Measurements from ENCODE around the gene BCAN.

Gene BCAN

DNA sequence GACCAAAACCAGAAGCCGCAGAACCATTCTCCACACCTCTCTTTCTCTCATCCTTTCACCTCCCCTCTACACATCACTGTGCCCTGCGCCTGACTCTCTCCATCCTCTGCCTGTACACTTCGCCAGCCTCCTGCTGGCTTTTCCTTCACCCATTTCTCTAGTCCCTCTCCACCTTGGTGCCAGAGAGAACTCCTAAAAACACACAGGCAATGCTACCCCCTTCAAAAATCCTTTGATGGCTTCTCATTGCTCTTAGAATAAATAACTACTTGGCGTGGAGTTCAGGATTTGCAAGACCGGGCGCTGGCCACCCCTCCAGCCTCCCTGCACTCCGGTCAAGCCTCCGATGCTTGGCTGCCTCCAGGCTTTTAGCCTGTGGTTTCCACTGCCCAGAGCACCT lies 54.8 kb downstream of the BCAN start:
- no peak for TF ChIP-seq POLR2AphosphoS5 (IDR thresholded peaks at IDR 0.05; ENCODE audit: low read depth, low read length)
- TF ChIP-seq, protein P1, sequence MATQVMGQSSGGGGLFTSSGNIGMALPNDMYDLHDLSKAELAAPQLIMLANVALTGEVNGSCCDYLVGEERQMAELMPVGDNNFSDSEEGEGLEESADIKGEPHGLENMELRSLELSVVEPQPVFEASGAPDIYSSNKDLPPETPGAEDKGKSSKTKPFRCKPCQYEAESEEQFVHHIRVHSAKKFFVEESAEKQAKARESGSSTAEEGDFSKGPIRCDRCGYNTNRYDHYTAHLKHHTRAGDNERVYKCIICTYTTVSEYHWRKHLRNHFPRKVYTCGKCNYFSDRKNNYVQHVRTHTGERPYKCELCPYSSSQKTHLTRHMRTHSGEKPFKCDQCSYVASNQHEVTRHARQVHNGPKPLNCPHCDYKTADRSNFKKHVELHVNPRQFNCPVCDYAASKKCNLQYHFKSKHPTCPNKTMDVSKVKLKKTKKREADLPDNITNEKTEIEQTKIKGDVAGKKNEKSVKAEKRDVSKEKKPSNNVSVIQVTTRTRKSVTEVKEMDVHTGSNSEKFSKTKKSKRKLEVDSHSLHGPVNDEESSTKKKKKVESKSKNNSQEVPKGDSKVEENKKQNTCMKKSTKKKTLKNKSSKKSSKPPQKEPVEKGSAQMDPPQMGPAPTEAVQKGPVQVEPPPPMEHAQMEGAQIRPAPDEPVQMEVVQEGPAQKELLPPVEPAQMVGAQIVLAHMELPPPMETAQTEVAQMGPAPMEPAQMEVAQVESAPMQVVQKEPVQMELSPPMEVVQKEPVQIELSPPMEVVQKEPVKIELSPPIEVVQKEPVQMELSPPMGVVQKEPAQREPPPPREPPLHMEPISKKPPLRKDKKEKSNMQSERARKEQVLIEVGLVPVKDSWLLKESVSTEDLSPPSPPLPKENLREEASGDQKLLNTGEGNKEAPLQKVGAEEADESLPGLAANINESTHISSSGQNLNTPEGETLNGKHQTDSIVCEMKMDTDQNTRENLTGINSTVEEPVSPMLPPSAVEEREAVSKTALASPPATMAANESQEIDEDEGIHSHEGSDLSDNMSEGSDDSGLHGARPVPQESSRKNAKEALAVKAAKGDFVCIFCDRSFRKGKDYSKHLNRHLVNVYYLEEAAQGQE (IDR thresholded peaks at IDR 0.05; ENCODE audit: insufficient read depth in 1 of 2, low read depth in 2 of 2, low read length in 2 of 2) = no peak
- TF ChIP-seq SIN3A (IDR thresholded peaks at IDR 0.05; ENCODE audit: borderline replicate concordance, insufficient read depth, low read length) = no peak
- no peak for TF ChIP-seq TAF1 (IDR thresholded peaks at IDR 0.05; ENCODE audit: borderline replicate concordance, insufficient read depth, low read length)
- no peak for TF ChIP-seq FOXP2 (optimal IDR thresholded peaks at IDR 0.05; ENCODE audit: borderline replicate concordance, extremely low read depth, extremely low read length, insufficient read depth)

DNA sequence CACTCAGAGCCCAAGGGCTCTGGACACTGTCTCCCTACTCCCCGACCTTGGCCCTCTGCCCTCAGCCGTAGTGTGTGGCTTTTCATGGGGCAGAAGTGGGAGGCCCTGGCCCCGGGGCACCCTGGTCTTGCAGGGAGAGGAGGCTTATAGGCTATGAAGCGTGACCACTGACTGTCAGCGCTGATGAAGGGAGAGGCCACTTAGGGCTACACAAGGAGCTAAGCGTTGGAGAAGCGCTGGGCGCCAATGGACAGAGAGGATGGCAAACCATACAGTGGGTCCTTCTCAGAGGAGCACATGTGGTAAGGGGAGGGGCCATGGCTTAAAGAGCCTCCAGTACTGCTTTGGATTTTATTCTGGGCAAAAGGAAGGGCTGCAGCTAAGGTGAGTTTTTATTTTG lies 55.6 kb downstream of the BCAN start:
- TF ChIP-seq, protein P1 (IDR thresholded peaks at IDR 0.05; ENCODE audit: insufficient read depth in 1 of 2, low read depth in 2 of 2, low read length in 2 of 2) = no peak

DNA sequence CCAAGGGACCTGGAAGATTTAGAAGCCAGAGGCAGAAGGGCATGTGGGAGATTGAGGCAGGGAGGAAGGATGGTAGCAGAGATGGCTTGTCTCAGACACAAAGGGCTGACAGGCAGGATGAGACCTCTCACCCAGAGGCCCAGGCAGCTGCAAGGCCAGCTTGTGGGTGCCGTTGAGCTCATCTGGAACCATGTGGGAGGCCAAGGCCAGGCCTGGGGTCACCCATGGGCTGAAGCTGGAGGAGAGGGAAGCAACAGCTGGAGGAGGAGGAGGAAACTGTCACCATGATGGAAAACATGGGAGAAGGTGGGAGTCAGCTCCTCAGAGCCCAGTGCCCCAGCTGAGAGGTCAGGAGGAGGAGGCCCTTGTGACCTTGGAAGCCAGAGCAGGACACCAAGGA lies 57.1 kb downstream of the BCAN start:
- no peak for TF ChIP-seq TAF1 (IDR thresholded peaks at IDR 0.05; ENCODE audit: borderline replicate concordance, insufficient read depth, low read length)
- no peak for TF ChIP-seq FOXP2 (optimal IDR thresholded peaks at IDR 0.05; ENCODE audit: borderline replicate concordance, extremely low read depth, extremely low read length, insufficient read depth)
- no peak for TF ChIP-seq SIN3A (IDR thresholded peaks at IDR 0.05; ENCODE audit: borderline replicate concordance, insufficient read depth, low read length)
- no peak for TF ChIP-seq POLR2AphosphoS5 (IDR thresholded peaks at IDR 0.05; ENCODE audit: low read depth, low read length)

DNA sequence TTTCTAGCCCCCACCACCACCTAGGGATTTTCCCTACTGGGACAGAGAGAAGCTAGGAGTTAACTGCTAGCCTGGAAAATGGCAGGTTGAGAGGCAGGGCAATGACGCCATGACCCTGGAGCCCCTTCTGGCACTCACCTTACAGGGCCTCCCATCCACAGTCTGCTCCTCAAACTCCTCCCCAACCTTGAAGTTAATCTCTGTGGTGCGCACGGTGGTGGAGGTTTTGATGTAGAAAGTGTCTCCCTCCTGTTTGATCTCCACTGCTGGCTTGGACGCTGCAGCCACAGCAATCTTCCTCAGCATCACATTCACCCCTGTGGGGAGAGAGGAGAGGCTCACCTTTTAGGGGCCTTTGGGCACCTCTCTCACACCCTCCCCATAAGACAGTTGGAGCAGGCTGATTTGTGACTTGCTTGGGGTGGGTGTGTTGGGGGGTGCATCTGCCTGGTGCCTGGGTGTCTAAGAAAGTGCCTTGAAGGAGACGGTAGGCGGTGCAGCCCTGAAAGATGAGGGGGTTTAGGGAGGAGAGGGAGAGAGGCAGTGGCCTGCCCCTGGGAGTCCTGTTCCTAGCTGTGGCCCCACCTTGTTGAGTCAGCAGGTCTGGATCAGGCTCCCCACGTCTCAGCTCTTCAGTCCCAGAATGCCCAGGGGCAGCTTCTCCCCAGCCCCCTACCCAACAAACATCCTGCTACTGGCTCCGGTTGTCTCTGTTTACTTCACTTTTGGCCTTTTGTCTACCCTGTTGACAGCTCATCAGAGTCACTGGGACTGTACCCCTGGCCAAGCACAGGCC lies 59.0 kb downstream of the BCAN start:
- TF ChIP-seq POLR2AphosphoS5 (IDR thresholded peaks at IDR 0.05; ENCODE audit: low read depth, low read length) (no peak), FOXP2 (optimal IDR thresholded peaks at IDR 0.05; ENCODE audit: borderline replicate concordance, extremely low read depth, extremely low read length, insufficient read depth) (no peak), TAF1 (IDR thresholded peaks at IDR 0.05; ENCODE audit: borderline replicate concordance, insufficient read depth, low read length) (no peak), SIN3A (IDR thresholded peaks at IDR 0.05; ENCODE audit: borderline replicate concordance, insufficient read depth, low read length) (no peak)
- TF ChIP-seq, protein P1 (IDR thresholded peaks at IDR 0.05; ENCODE audit: insufficient read depth in 1 of 2, low read depth in 2 of 2, low read length in 2 of 2) = no peak

DNA sequence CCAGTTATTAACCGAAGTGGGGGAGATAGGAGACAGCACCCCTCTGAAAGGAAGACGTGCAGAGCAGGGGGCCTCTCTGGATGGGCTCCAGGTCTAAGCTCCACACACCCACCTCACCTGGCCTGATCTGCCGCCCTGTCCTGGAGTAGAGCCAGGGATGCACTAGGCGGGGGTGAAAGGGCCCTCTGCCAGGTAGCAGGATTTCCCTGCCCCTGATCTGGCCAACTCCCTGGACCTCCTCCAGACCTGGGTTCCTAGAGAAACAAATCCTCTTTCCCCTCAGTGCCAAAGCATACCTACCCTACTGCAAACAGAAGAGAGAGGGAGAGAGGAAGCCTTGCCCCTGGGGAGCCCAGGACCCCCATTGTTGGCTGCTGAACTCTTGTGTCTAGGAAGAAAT lies 61.4 kb downstream of the BCAN start:
- no peak for TF ChIP-seq FOXP2 (optimal IDR thresholded peaks at IDR 0.05; ENCODE audit: borderline replicate concordance, extremely low read depth, extremely low read length, insufficient read depth)
- no peak for TF ChIP-seq SIN3A (IDR thresholded peaks at IDR 0.05; ENCODE audit: borderline replicate concordance, insufficient read depth, low read length)
- no peak for TF ChIP-seq TAF1 (IDR thresholded peaks at IDR 0.05; ENCODE audit: borderline replicate concordance, insufficient read depth, low read length)
- TF ChIP-seq, protein P1 (IDR thresholded peaks at IDR 0.05; ENCODE audit: insufficient read depth in 1 of 2, low read depth in 2 of 2, low read length in 2 of 2) = no peak
